ENCODE results near the gene TRIM41.
"Not testable (repeated sequence)": the region's sequence is repeated elsewhere in the genome, so short reads cannot be mapped to it uniquely, and the experiment has no call there.

The TRIM41 gene

DNA sequence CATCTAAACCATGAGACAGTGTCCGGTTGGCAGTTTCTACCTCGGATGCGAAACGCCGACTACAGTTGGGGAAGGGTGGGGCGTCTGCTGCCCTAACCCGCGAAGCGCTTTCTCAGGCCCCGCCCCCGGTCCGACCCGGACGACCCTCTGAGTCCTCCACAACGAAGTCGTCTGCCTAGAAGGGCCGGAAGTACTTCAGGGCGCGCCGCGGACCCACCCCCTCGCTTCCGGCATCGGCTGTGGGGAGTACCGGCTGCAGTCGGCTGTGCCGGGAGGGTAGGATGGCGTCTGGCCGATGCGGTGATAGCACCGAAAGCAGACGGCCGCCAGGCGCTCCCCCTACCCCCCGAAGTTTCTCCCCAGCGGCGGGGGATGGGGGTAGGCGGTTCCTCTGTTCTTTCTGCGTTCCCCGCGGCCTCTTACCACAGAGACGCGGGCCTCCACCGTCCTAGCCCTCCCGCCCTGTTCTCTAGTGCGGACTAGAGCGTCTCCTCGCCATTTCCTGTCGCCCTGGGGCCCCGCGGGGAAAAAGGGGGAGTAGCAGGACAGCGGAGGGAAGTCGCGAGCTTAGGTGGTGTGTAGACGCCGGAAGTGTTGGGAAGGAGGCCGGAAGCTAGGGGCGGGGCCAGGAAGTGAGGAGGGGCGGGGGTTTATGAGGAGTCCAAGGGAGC lies at the start of gene TRIM41:
TSS of gene TRIM41 (plus strand) at position 224 of the 671 bp plus-strand sequence. CDS start 719 bp downstream, outside the sequence.
- TF ChIP-seq CTCF (IDR thresholded peaks at IDR 0.05; ENCODE audit: extremely low read depth, insufficient read depth, missing control alignments): no peak
- in situ Hi-C loops (cut with MboI; ENCODE audit: low pct_unique_long_range_greater_than_20kb, low sequenced_read_pairs, unreplicated experiment): no loop called here
- peak; percentile 91 for DNase-seq (ENCODE audit: low spot score)

GRCh38 chr5:181173420-181174342 lies 49.4 kb upstream of the TRIM41 start:
- in situ Hi-C loops (cut with MboI; ENCODE audit: low pct_unique_long_range_greater_than_20kb, low sequenced_read_pairs, unreplicated experiment): no loop called here
- no peak for TF ChIP-seq CTCF (IDR thresholded peaks at IDR 0.05; ENCODE audit: extremely low read depth, insufficient read depth, missing control alignments)
- DNase-seq (ENCODE audit: low spot score): no peak

DNA sequence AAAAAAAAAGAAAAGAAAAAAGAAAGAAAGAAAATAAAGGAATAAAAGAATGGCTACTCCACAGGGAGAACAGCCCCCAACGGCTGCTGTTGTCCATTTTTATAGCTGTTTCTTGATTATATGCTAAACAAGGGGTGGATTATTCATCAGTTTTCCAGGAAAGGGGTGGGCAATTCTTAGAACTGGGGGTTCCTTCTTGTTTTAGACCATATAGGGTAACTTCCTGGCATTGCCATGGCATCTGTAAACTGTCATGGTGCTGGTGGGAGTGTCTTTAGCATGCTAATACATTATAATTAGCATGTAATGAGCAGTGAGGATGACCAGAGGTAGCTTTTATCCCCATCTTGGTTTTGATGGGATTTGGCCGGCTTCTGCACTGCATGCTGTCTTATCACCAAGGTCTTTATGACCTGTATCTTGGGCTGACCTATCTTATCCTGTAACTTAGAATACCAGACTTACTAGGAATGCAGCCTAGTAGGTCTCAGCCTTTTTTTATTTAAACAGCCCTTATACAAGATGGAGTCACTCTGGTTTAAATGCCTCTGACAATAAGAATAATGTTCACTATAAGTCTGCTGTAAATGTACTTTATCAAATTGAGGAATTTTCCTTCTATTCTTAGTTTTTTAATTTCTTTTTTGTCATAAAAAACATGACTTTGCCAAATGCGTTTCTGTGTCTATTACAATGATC lies 46.7 kb upstream of the TRIM41 start:
- in situ Hi-C loops (cut with MboI; ENCODE audit: low pct_unique_long_range_greater_than_20kb, low sequenced_read_pairs, unreplicated experiment): no loop called here
- DNase-seq (ENCODE audit: low spot score): no peak
- no peak for TF ChIP-seq CTCF (IDR thresholded peaks at IDR 0.05; ENCODE audit: extremely low read depth, insufficient read depth, missing control alignments)

GRCh38 chr5:181177559-181177958 lies 45.5 kb upstream of the TRIM41 start:
- DNase-seq (ENCODE audit: low spot score); in situ Hi-C loops (cut with MboI; ENCODE audit: low pct_unique_long_range_greater_than_20kb, low sequenced_read_pairs, unreplicated experiment): not testable (repeated sequence)

- in situ Hi-C loops (cut with MboI; ENCODE audit: low pct_unique_long_range_greater_than_20kb, low sequenced_read_pairs, unreplicated experiment): no loop called here
- peak; percentile 87 for TF ChIP-seq CTCF (IDR thresholded peaks at IDR 0.05; ENCODE audit: extremely low read depth, insufficient read depth, missing control alignments)
- peak; percentile 77 for DNase-seq (ENCODE audit: low spot score)
Measured at GRCh38 chr5:181181650-181182565, 41.2 kb upstream of the TRIM41 start.

- in situ Hi-C loops (cut with MboI; ENCODE audit: low pct_unique_long_range_greater_than_20kb, low sequenced_read_pairs, unreplicated experiment): no loop called here
- TF ChIP-seq CTCF (IDR thresholded peaks at IDR 0.05; ENCODE audit: extremely low read depth, insufficient read depth, missing control alignments): no peak
- no peak for DNase-seq (ENCODE audit: low spot score)
Measured at GRCh38 chr5:181182651-181183050, 40.4 kb upstream of the TRIM41 start.
